NT2/D1 (cell line): Measurements from ENCODE around the gene ATP8B4.

Source experiments
- SUZ12 ChIP-seq: IDR thresholded peaks from 2 replicates; pipeline ENCODE4 v1.6.1; 2011; ENCODE audit not compliant: insufficient read length, insufficient read depth; ENCODE audit errors: extremely low read depth
- YY1 ChIP-seq: IDR thresholded peaks from 2 replicates; pipeline ENCODE4 v1.6.1; 2011; ENCODE audit not compliant: insufficient read length, insufficient read depth
- ZNF274 ChIP-seq: IDR thresholded peaks from 2 replicates; pipeline ENCODE4 v1.6.1; 2011; ENCODE audit warnings: mild to moderate bottlenecking, low read depth, low read length

DNA sequence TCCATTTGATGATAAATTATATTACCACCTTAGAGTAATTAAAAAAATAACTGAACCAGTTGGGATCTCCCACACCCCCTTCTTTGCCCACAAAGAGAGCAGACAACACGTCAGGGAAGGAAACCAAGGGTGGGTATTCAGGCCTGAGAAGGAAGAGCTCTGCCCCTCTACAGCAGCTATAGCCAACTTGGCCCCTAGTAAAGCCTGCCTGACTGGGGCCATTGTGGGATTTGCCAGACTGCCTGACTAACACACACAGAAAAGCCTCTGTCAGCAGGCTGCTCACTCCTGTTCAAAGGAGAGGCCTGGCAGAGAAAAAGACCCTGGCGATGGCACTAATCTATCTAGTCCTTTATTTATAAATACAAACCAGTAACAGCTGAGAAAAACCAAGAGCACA, 41.4 kb downstream of the ATP8B4 start:
- TF ChIP-seq YY1, result no peak
- TF ChIP-seq SUZ12, result no peak
- TF ChIP-seq ZNF274, result no peak
